ENCODE results near the gene ADIPOQ.
"Not testable (repeated sequence)": the region's sequence is repeated elsewhere in the genome, so short reads cannot be mapped to it uniquely, and the experiment has no call there.

ADIPOQ gene

GRCh38 chr3:186866095-186866494 is 23.6 kb downstream of the ADIPOQ start:
- H3K9me3 ChIP-seq (ENCODE audit: control insufficient read depth in 5 of 5, low read length in 5 of 5); H3K4me1 ChIP-seq (ENCODE audit: control insufficient read depth in 5 of 5, insufficient read depth in 5 of 5, low read length in 5 of 5); H3K27ac ChIP-seq (ENCODE audit: low read depth, low read length); H3K9ac ChIP-seq (ENCODE audit: low read length in 5 of 5); H3K36me3 ChIP-seq (ENCODE audit: control insufficient read depth in 5 of 5, insufficient read depth in 5 of 5, low read length in 5 of 5); H3K4me3 ChIP-seq (ENCODE audit: low read depth in 1 of 5, low read length in 5 of 5); H3K27me3 ChIP-seq (ENCODE audit: control insufficient read depth in 5 of 5, insufficient read depth in 4 of 5, low read length in 5 of 5): not testable (repeated sequence)

GRCh38 chr3:186869253-186870100 is 27.0 kb downstream of the ADIPOQ start:
- Histone ChIP-seq H3K4me3 (ENCODE audit: low read depth in 1 of 5, low read length in 5 of 5) (no peak overlapping the region), H3K9ac (ENCODE audit: low read length in 5 of 5) (no peak overlapping the region), H3K27me3 (ENCODE audit: control insufficient read depth in 5 of 5, insufficient read depth in 4 of 5, low read length in 5 of 5) (no peaks in the 10 kb centered on the region), H3K4me1 (ENCODE audit: control insufficient read depth in 5 of 5, insufficient read depth in 5 of 5, low read length in 5 of 5) (peaks cover 0 to 15% (median 5%) of the 10 kb centered on the region in 5 donors), H3K27ac (ENCODE audit: low read depth, low read length) (peak overlapping the region; percentile 52), H3K36me3 (ENCODE audit: control insufficient read depth in 5 of 5, insufficient read depth in 5 of 5, low read length in 5 of 5) (no peaks in the 10 kb centered on the region), H3K9me3 (ENCODE audit: control insufficient read depth in 5 of 5, low read length in 5 of 5) (no peaks in the 10 kb centered on the region)

GRCh38 chr3:186870421-186871201 is 28.1 kb downstream of the ADIPOQ start:
- H3K4me1 ChIP-seq (ENCODE audit: control insufficient read depth in 5 of 5, insufficient read depth in 5 of 5, low read length in 5 of 5), result peaks cover 0 to 15% (median 5%) of the 10 kb centered on the region in 5 donors
- H3K9ac ChIP-seq (ENCODE audit: low read length in 5 of 5), result no peak overlapping the region
- no peaks in the 10 kb centered on the region for H3K36me3 ChIP-seq (ENCODE audit: control insufficient read depth in 5 of 5, insufficient read depth in 5 of 5, low read length in 5 of 5)
- peak overlapping the region; percentile 20 for H3K27ac ChIP-seq (ENCODE audit: low read depth, low read length)
- no peaks in the 10 kb centered on the region for H3K27me3 ChIP-seq (ENCODE audit: control insufficient read depth in 5 of 5, insufficient read depth in 4 of 5, low read length in 5 of 5)
- no peaks in the 10 kb centered on the region for H3K9me3 ChIP-seq (ENCODE audit: control insufficient read depth in 5 of 5, low read length in 5 of 5)
- H3K4me3 ChIP-seq (ENCODE audit: low read depth in 1 of 5, low read length in 5 of 5), result no peak overlapping the region

GRCh38 chr3:186871403-186871924 is 29.0 kb downstream of the ADIPOQ start:
- Histone ChIP-seq H3K9me3 (ENCODE audit: control insufficient read depth in 5 of 5, low read length in 5 of 5) (no peaks in the 10 kb centered on the region), H3K9ac (ENCODE audit: low read length in 5 of 5) (no peak overlapping the region), H3K27me3 (ENCODE audit: control insufficient read depth in 5 of 5, insufficient read depth in 4 of 5, low read length in 5 of 5) (no peaks in the 10 kb centered on the region), H3K36me3 (ENCODE audit: control insufficient read depth in 5 of 5, insufficient read depth in 5 of 5, low read length in 5 of 5) (no peaks in the 10 kb centered on the region), H3K4me3 (ENCODE audit: low read depth in 1 of 5, low read length in 5 of 5) (no peak overlapping the region), H3K4me1 (ENCODE audit: control insufficient read depth in 5 of 5, insufficient read depth in 5 of 5, low read length in 5 of 5) (peaks cover 0 to 15% (median 5%) of the 10 kb centered on the region in 5 donors), H3K27ac (ENCODE audit: low read depth, low read length) (peak overlapping the region; percentile 20)

GRCh38 chr3:186873796-186874195 is 31.3 kb downstream of the ADIPOQ start:
- H3K27me3 ChIP-seq (ENCODE audit: control insufficient read depth in 5 of 5, insufficient read depth in 4 of 5, low read length in 5 of 5); H3K36me3 ChIP-seq (ENCODE audit: control insufficient read depth in 5 of 5, insufficient read depth in 5 of 5, low read length in 5 of 5); H3K27ac ChIP-seq (ENCODE audit: low read depth, low read length); H3K4me3 ChIP-seq (ENCODE audit: low read depth in 1 of 5, low read length in 5 of 5); H3K9me3 ChIP-seq (ENCODE audit: control insufficient read depth in 5 of 5, low read length in 5 of 5); H3K9ac ChIP-seq (ENCODE audit: low read length in 5 of 5): not testable (repeated sequence)
- peaks cover 0 to 15% (median 5%) of the 10 kb centered on the region in 5 donors for H3K4me1 ChIP-seq (ENCODE audit: control insufficient read depth in 5 of 5, insufficient read depth in 5 of 5, low read length in 5 of 5)

GRCh38 chr3:186874216-186874615 is 31.7 kb downstream of the ADIPOQ start:
- H3K9me3 ChIP-seq (ENCODE audit: control insufficient read depth in 5 of 5, low read length in 5 of 5); H3K9ac ChIP-seq (ENCODE audit: low read length in 5 of 5); H3K36me3 ChIP-seq (ENCODE audit: control insufficient read depth in 5 of 5, insufficient read depth in 5 of 5, low read length in 5 of 5); H3K27me3 ChIP-seq (ENCODE audit: control insufficient read depth in 5 of 5, insufficient read depth in 4 of 5, low read length in 5 of 5); H3K4me3 ChIP-seq (ENCODE audit: low read depth in 1 of 5, low read length in 5 of 5); H3K27ac ChIP-seq (ENCODE audit: low read depth, low read length): not testable (repeated sequence)
- H3K4me1 ChIP-seq (ENCODE audit: control insufficient read depth in 5 of 5, insufficient read depth in 5 of 5, low read length in 5 of 5), result peaks cover 0 to 15% (median 5%) of the 10 kb centered on the region in 5 donors

GRCh38 chr3:186874841-186875240 is 32.3 kb downstream of the ADIPOQ start:
- not testable (repeated sequence) for H3K9me3 ChIP-seq (ENCODE audit: control insufficient read depth in 5 of 5, low read length in 5 of 5); H3K4me3 ChIP-seq (ENCODE audit: low read depth in 1 of 5, low read length in 5 of 5); H3K27me3 ChIP-seq (ENCODE audit: control insufficient read depth in 5 of 5, insufficient read depth in 4 of 5, low read length in 5 of 5); H3K36me3 ChIP-seq (ENCODE audit: control insufficient read depth in 5 of 5, insufficient read depth in 5 of 5, low read length in 5 of 5); H3K9ac ChIP-seq (ENCODE audit: low read length in 5 of 5); H3K27ac ChIP-seq (ENCODE audit: low read depth, low read length)
- H3K4me1 ChIP-seq (ENCODE audit: control insufficient read depth in 5 of 5, insufficient read depth in 5 of 5, low read length in 5 of 5), result peaks cover 0 to 15% (median 5%) of the 10 kb centered on the region in 5 donors

- H3K4me3 ChIP-seq (ENCODE audit: low read depth in 1 of 5, low read length in 5 of 5), result no peak overlapping the region
- H3K27me3 ChIP-seq (ENCODE audit: control insufficient read depth in 5 of 5, insufficient read depth in 4 of 5, low read length in 5 of 5), result no peaks in the 10 kb centered on the region
- no peaks in the 10 kb centered on the region for H3K36me3 ChIP-seq (ENCODE audit: control insufficient read depth in 5 of 5, insufficient read depth in 5 of 5, low read length in 5 of 5)
- no peak overlapping the region for H3K27ac ChIP-seq (ENCODE audit: low read depth, low read length)
- peaks cover 0 to 3% (median 0%) of the 10 kb centered on the region in 5 donors for H3K9me3 ChIP-seq (ENCODE audit: control insufficient read depth in 5 of 5, low read length in 5 of 5)
- no peak overlapping the region for H3K9ac ChIP-seq (ENCODE audit: low read length in 5 of 5)
- H3K4me1 ChIP-seq (ENCODE audit: control insufficient read depth in 5 of 5, insufficient read depth in 5 of 5, low read length in 5 of 5), result peaks cover 0 to 13% (median 5%) of the 10 kb centered on the region in 5 donors
Observed at GRCh38 chr3:186875708-186876107, 33.2 kb downstream of the ADIPOQ start.

GRCh38 chr3:186879781-186880180 is 37.3 kb downstream of the ADIPOQ start:
- H3K9ac ChIP-seq (ENCODE audit: low read length in 5 of 5), result no peak overlapping the region
- H3K4me1 ChIP-seq (ENCODE audit: control insufficient read depth in 5 of 5, insufficient read depth in 5 of 5, low read length in 5 of 5), result no peaks in the 10 kb centered on the region
- no peak overlapping the region for H3K27ac ChIP-seq (ENCODE audit: low read depth, low read length)
- H3K9me3 ChIP-seq (ENCODE audit: control insufficient read depth in 5 of 5, low read length in 5 of 5), result peaks cover 0 to 3% (median 0%) of the 10 kb centered on the region in 5 donors
- H3K36me3 ChIP-seq (ENCODE audit: control insufficient read depth in 5 of 5, insufficient read depth in 5 of 5, low read length in 5 of 5), result no peaks in the 10 kb centered on the region
- no peak overlapping the region for H3K4me3 ChIP-seq (ENCODE audit: low read depth in 1 of 5, low read length in 5 of 5)
- H3K27me3 ChIP-seq (ENCODE audit: control insufficient read depth in 5 of 5, insufficient read depth in 4 of 5, low read length in 5 of 5), result no peaks in the 10 kb centered on the region

GRCh38 chr3:186880406-186880805 is 37.9 kb downstream of the ADIPOQ start:
- Histone ChIP-seq H3K4me3 (ENCODE audit: low read depth in 1 of 5, low read length in 5 of 5) (no peak overlapping the region), H3K36me3 (ENCODE audit: control insufficient read depth in 5 of 5, insufficient read depth in 5 of 5, low read length in 5 of 5) (no peaks in the 10 kb centered on the region), H3K27ac (ENCODE audit: low read depth, low read length) (no peak overlapping the region), H3K9me3 (ENCODE audit: control insufficient read depth in 5 of 5, low read length in 5 of 5) (peaks cover 0 to 3% (median 0%) of the 10 kb centered on the region in 5 donors), H3K9ac (ENCODE audit: low read length in 5 of 5) (no peak overlapping the region), H3K4me1 (ENCODE audit: control insufficient read depth in 5 of 5, insufficient read depth in 5 of 5, low read length in 5 of 5) (no peaks in the 10 kb centered on the region), H3K27me3 (ENCODE audit: control insufficient read depth in 5 of 5, insufficient read depth in 4 of 5, low read length in 5 of 5) (no peaks in the 10 kb centered on the region)
